AG09319 (cell line): Measurements from ENCODE around the gene CSF2.

ENCODE experiments used
- DNase-seq: peaks from one replicate; pipeline ENCODE4 v3.0.0-alpha.2; 2010; ENCODE audit warnings: low read depth; ENCODE audit errors: extremely low read depth
- TF ChIP-seq, protein P1 (sequence below): IDR thresholded peaks from 2 replicates; pipeline ENCODE4 v1.5.1; 2011; ENCODE audit warnings: low read depth, mild to moderate bottlenecking, inconsistent platforms, low read length, moderate library complexity

The CSF2 gene

DNA sequence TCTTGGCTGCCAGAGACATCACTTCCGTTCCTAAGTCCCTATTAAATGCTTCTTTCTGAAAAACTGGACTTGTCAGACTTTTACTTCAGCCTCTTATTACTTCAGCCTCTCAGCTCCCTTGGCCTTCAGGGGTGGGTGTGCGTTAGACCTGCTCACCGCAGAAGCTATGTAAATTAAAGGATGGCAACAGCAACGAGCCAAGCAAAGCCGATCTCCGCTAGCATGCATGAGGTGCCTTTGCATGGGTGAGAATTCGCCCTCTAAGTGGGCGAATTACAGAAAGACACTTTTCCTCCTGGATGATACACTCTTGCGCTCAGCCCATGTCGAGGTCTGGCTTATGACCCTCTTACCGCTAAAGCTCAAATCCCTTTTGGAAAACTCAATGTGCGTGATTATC, 24.0 kb upstream of the CSF2 start:
- TF ChIP-seq, protein P1, sequence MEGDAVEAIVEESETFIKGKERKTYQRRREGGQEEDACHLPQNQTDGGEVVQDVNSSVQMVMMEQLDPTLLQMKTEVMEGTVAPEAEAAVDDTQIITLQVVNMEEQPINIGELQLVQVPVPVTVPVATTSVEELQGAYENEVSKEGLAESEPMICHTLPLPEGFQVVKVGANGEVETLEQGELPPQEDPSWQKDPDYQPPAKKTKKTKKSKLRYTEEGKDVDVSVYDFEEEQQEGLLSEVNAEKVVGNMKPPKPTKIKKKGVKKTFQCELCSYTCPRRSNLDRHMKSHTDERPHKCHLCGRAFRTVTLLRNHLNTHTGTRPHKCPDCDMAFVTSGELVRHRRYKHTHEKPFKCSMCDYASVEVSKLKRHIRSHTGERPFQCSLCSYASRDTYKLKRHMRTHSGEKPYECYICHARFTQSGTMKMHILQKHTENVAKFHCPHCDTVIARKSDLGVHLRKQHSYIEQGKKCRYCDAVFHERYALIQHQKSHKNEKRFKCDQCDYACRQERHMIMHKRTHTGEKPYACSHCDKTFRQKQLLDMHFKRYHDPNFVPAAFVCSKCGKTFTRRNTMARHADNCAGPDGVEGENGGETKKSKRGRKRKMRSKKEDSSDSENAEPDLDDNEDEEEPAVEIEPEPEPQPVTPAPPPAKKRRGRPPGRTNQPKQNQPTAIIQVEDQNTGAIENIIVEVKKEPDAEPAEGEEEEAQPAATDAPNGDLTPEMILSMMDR: no peak
- no peak for DNase-seq

DNA sequence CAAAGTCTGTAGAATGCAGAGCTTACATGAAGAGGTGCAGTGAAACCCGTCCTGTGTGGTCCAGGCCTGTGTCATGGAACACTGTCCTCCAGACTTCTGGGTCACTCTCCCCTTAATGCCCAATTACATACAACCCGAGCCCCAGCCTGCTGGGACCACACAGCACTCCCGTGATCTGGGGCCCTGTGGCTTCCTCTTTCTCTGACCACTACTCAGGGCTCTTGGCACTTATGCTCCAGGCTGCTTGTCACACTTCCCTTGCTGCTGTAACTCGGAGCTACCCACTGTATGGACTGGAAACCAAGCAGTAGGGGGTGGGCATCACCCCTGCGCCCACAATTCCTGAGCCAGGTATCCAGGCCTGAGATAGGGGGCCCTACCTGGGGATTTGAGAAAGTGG, 23.5 kb upstream of the CSF2 start:
- TF ChIP-seq, protein P1: no peak
- DNase-seq: no peak

- TF ChIP-seq, protein P1: no peak
- no peak for DNase-seq
Observed at GRCh38 chr5:132050661-132051552, 22.7 kb upstream of the CSF2 start.

- DNase-seq: no peak
Observed at GRCh38 chr5:132052520-132052919, 21.1 kb upstream of the CSF2 start.

DNA sequence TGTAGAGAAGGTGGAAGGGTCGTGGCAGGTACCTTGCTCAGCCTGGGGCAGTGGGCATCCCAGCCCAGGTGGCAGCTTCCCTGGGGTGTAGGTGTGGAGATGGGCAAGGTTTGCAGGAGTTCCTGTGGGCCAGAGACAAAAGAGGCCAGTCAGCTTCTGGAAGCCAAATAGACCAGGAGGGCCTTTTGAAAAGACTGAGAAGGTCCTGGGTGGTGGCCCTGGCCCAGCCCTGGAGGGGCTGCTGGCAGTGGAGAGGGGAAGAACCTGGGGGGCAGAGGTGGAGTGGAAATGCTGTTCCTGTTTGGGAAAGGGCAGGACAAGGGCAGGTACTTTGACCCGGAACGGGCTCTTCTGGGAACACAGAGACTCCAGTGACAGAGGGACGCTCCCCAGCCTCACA, 20.1 kb upstream of the CSF2 start:
- no peak for DNase-seq
- TF ChIP-seq, protein P1: no peak

More at GRCh38 chr5:132052520-132052919, 21.1 kb upstream of the CSF2 start:
- TF ChIP-seq, protein P1: no peak

DNA sequence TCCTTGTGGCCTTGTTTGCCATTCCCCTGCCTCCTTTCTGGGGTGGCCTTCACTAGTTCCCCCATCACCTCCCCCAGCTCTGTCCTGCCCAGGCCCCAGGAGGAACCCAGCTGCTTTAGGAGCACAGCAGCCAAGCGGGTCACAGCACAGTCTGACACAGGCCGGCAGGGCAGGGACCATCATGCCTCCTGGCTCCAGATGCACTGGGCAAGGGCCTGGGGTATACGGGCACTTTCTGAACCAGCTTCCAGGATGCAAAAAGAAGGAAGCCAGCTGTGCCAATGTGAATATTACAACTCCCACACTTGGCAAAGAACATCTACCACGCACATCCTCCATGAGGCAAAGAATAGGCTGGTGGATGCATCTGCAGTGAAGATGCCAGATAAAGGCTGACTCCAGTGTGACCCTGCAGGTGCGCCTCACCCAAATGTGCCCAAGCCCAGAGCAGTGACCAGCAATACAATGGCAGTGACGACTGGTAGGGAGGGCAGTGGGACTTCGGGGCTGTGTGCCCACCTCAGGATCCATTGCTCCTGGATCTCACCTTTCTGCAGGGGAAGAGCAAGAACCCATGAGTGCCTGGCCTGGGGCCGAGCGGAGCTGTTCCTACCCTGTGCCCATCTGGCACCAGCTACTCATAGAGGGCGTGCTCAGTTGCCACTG, 19.4 kb upstream of the CSF2 start:
- DNase-seq: no peak

More for the DNA sequence above, 19.4 kb upstream of the CSF2 start:
- TF ChIP-seq, protein P1: no peak
